ENCODE measurements around the gene TBRG1. TPM values are rescaled to one million over a fixed set of nuclear protein-coding genes. Genes with fewer than 3 reads are reported as not detected.

Gene TBRG1
- total and polyA plus RNA-seq, 2 of the 8 experiments (the other 6 are each of a cell fraction or from before 2014, with no cell fraction given): 16.3 to 26.7 TPM

DNA sequence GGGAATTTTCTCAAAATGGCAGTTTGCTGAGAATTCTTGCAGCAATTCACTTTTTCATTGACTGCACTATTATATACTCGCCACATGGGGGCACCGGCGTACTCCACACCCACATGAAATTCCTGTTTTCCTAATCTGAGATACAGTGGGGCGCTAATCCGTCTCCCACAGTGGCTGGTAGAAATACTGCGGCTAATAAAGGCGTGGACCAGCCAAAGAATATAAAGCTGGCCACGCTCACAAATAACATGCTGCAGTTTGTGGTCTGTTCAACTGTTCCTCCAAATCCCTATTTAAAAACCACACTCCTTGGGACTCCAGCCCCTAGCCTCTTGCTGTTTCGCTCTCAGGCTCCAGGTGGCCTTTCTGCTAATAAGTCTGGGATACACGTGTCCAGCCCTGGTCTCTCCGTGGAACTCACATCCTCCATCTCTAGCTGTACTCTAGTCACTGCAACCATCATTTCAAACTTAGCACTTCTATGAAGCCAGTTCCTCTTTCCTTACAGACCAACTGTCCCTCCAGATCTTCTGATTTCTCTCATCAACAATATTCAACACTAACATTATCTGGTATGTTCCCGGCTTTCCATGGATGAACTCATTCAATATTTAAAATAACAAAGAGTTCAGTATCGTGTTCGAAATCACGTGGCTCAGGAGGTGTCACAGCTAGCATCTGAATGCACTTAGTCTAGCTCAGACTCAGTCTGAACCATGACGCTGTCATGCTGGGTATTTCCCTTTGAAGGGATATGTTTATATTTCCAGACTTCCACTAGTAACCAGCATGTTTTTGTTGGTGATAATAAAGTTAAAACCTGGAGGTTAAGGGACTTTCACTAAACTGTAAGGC, 22.0 kb downstream of the TBRG1 start (continued):
- TF ChIP-seq CBX5 (IDR thresholded peaks at IDR 0.05; ENCODE audit: low read depth, low read length): no peak
- TF ChIP-seq, protein P1, sequence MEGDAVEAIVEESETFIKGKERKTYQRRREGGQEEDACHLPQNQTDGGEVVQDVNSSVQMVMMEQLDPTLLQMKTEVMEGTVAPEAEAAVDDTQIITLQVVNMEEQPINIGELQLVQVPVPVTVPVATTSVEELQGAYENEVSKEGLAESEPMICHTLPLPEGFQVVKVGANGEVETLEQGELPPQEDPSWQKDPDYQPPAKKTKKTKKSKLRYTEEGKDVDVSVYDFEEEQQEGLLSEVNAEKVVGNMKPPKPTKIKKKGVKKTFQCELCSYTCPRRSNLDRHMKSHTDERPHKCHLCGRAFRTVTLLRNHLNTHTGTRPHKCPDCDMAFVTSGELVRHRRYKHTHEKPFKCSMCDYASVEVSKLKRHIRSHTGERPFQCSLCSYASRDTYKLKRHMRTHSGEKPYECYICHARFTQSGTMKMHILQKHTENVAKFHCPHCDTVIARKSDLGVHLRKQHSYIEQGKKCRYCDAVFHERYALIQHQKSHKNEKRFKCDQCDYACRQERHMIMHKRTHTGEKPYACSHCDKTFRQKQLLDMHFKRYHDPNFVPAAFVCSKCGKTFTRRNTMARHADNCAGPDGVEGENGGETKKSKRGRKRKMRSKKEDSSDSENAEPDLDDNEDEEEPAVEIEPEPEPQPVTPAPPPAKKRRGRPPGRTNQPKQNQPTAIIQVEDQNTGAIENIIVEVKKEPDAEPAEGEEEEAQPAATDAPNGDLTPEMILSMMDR (IDR thresholded peaks at IDR 0.05; ENCODE audit: control extremely low read depth in 1 of 3, insufficient read depth in 1 of 3, low read depth in 1 of 3, low read length in 3 of 3): peak; percentile 38 to 87 (median 75)

All from H1 (cell line).